Measurements from ENCODE around the gene NRG3.

Gene NRG3

GRCh38 chr10:82234173-82234572, 359.2 kb downstream of the NRG3 start:
- Histone ChIP-seq H3K27ac (ENCODE audit: low read depth, low read length, poor library complexity, severe bottlenecking) (no peak overlapping the region), H3F3A (ENCODE audit: insufficient read depth, low read length) (no peaks in the 10 kb centered on the region), H4K20me1 (ENCODE audit: insufficient read depth, low read length) (no peaks in the 10 kb centered on the region), H3K9me3 (ENCODE audit: low read length) (peaks cover 7% of the 10 kb centered on the region; the same call in 1 of the 2 replicates), H3K4me3 (ENCODE audit: low read depth, low read length, poor library complexity, severe bottlenecking) (no peak overlapping the region), H3K4me1 (ENCODE audit: insufficient read depth, low read length, severe bottlenecking) (peaks cover 4% of the 10 kb centered on the region), H3K9me2 (ENCODE audit: low read depth, low read length) (no peaks in the 10 kb centered on the region), H3K79me2 (ENCODE audit: insufficient read depth, low read length) (no peaks in the 10 kb centered on the region), H2AFZ (ENCODE audit: low read length) (peak overlapping the region; percentile 74), H3K4me2 (ENCODE audit: low read length) (no peak overlapping the region), H3K27me3 (ENCODE audit: insufficient read depth, low read length) (no peaks in the 10 kb centered on the region), H3K36me3 (ENCODE audit: insufficient read depth, low read length) (no peaks in the 10 kb centered on the region), H3K9ac (ENCODE audit: low read length) (no peak overlapping the region)
- TF ChIP-seq EZH2 (IDR thresholded peaks at IDR 0.05; ENCODE audit: borderline replicate concordance, low read length) (no peak), CTCF (IDR thresholded peaks at IDR 0.05; ENCODE audit: low read length) (no peak)

DNA sequence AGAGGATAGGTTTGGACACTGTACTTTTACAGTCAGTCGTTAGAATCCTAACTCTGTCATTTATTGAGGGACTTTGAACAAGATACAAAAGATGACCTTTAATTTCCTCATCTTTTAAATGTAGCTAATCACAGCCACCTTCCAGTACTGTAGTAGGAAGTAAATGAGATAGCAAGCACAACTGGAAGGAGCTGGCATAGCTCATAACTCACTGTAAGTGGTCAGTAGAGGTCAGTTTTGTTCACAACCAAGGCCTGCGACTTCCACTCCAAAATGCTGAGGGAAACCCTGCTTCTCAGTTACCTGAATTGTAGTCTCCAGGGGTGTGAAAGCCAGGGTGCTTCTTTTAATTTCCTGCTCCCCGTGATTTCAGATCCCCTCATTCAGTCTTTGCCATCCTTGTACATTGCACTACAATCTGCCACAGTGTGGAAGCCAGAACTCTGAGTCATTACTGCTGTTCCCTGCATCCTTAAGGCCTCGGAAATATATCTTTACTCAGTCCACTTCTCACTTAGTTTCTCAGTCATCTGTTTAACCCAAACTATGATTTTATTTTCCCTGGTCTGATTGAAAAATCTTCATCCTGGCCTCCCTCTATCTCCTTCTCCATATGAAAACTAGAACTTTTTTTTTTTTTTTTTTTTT, 361.2 kb downstream of the NRG3 start:
- Histone ChIP-seq H3K4me2 (ENCODE audit: low read length) (no peak overlapping the region), H3K79me2 (ENCODE audit: insufficient read depth, low read length) (no peaks in the 10 kb centered on the region), H3K27me3 (ENCODE audit: insufficient read depth, low read length) (no peaks in the 10 kb centered on the region), H3F3A (ENCODE audit: insufficient read depth, low read length) (no peaks in the 10 kb centered on the region), H2AFZ (ENCODE audit: low read length) (peak overlapping the region; percentile 60; the same call in 1 of the 2 replicates), H4K20me1 (ENCODE audit: insufficient read depth, low read length) (no peaks in the 10 kb centered on the region), H3K36me3 (ENCODE audit: insufficient read depth, low read length) (no peaks in the 10 kb centered on the region), H3K27ac (ENCODE audit: low read depth, low read length, poor library complexity, severe bottlenecking) (no peak overlapping the region), H3K9me2 (ENCODE audit: low read depth, low read length) (no peaks in the 10 kb centered on the region), H3K9ac (ENCODE audit: low read length) (no peak overlapping the region), H3K9me3 (ENCODE audit: low read length) (no peaks in the 10 kb centered on the region), H3K4me1 (ENCODE audit: insufficient read depth, low read length, severe bottlenecking) (peaks cover 4% of the 10 kb centered on the region), H3K4me3 (ENCODE audit: low read depth, low read length, poor library complexity, severe bottlenecking) (no peak overlapping the region)
- TF ChIP-seq EZH2 (IDR thresholded peaks at IDR 0.05; ENCODE audit: borderline replicate concordance, low read length) (no peak), CTCF (IDR thresholded peaks at IDR 0.05; ENCODE audit: low read length) (no peak)

GRCh38 chr10:82238291-82238690, 363.3 kb downstream of the NRG3 start:
- H3K9ac ChIP-seq (ENCODE audit: low read length): no peak overlapping the region
- no peaks in the 10 kb centered on the region for H3K27me3 ChIP-seq (ENCODE audit: insufficient read depth, low read length)

More at GRCh38 chr10:82238291-82238690, 363.3 kb downstream of the NRG3 start:
- H3K4me2 ChIP-seq (ENCODE audit: low read length): no peak overlapping the region
- H3K36me3 ChIP-seq (ENCODE audit: insufficient read depth, low read length): no peaks in the 10 kb centered on the region; the same call in 1 of the 2 replicates
- H3K4me3 ChIP-seq (ENCODE audit: low read depth, low read length, poor library complexity, severe bottlenecking): no peak overlapping the region
- H3K9me2 ChIP-seq (ENCODE audit: low read depth, low read length): no peaks in the 10 kb centered on the region
- H3F3A ChIP-seq (ENCODE audit: insufficient read depth, low read length): no peaks in the 10 kb centered on the region
- no peak overlapping the region for H3K27ac ChIP-seq (ENCODE audit: low read depth, low read length, poor library complexity, severe bottlenecking)
- peaks cover 4% of the 10 kb centered on the region for H3K4me1 ChIP-seq (ENCODE audit: insufficient read depth, low read length, severe bottlenecking)
- no peaks in the 10 kb centered on the region for H3K79me2 ChIP-seq (ENCODE audit: insufficient read depth, low read length)
- H2AFZ ChIP-seq (ENCODE audit: low read length): no peak overlapping the region
- peaks cover 8% of the 10 kb centered on the region for H3K9me3 ChIP-seq (ENCODE audit: low read length)
- TF ChIP-seq CTCF (IDR thresholded peaks at IDR 0.05; ENCODE audit: low read length) (no peak), EZH2 (IDR thresholded peaks at IDR 0.05; ENCODE audit: borderline replicate concordance, low read length) (no peak)
- no peaks in the 10 kb centered on the region for H4K20me1 ChIP-seq (ENCODE audit: insufficient read depth, low read length)
